ENCODE measurements around the gene NAMPT. TPM values are rescaled to one million over a fixed set of nuclear protein-coding genes. Genes with fewer than 3 reads are reported as not detected.

NAMPT gene
- polyA plus RNA-seq, 3 donors = 71.3 to 358 (median 133) TPM

- Histone ChIP-seq H3K9ac (ENCODE audit: insufficient read depth, low read length, poor library complexity, severe bottlenecking) (no peak overlapping the region), H3K36me3 (replicated peaks in 1 of 2; ENCODE audit: control insufficient read depth in 1 of 2, insufficient read depth in 2 of 2, low read length in 2 of 2) (no peaks in the 10 kb centered on the region), H4K20me1 (ENCODE audit: insufficient read depth, low read length) (no peaks in the 10 kb centered on the region), H3K4me3 (replicated peaks in 1 of 3; ENCODE audit: low read depth in 2 of 3, low read length in 3 of 3) (no peak overlapping the region), H3K79me2 (ENCODE audit: insufficient read depth, low read length) (no peaks in the 10 kb centered on the region), H3K27ac (ENCODE audit: low read depth in 1 of 2, low read length in 2 of 2) (no peak overlapping the region), H3K4me2 (replicated peaks; ENCODE audit: extremely low read depth, low read length, poor library complexity, severe bottlenecking) (no peak overlapping the region), H3K4me1 (ENCODE audit: control insufficient read depth in 1 of 2, insufficient read depth in 2 of 2, low read length in 2 of 2) (no peaks in the 10 kb centered on the region), H2AFZ (ENCODE audit: insufficient read depth, low read depth, low read length, poor library complexity, severe bottlenecking) (no peak overlapping the region), H3K9me3 (replicated peaks in 1 of 2; ENCODE audit: control insufficient read depth in 1 of 2, insufficient read depth in 1 of 2, low read length in 2 of 2) (no peaks in the 10 kb centered on the region), H3K27me3 (ENCODE audit: control insufficient read depth in 2 of 2, insufficient read depth in 2 of 2, low read length in 2 of 2) (no peaks in the 10 kb centered on the region)
- Mint-ChIP-seq H3K27me3 (ENCODE audit: low read depth in 3 of 3) (peaks cover 2 to 3% (median 2%) of the 10 kb centered on the region in 3 donors), H3K27ac (no peak overlapping the region), H3K4me1 (no peaks in the 10 kb centered on the region), H3K36me3 (no peaks in the 10 kb centered on the region), H3K4me3 (no peak overlapping the region), H3K9me3 (peaks cover 0 to 5% (median 2%) of the 10 kb centered on the region in 7 donors)
- intact Hi-C loops (cut with micrococcal nuclease) = no loop called here
- WGBS (ENCODE audit: insufficient coverage) = no CpG with 5 or more reads among the region's 1 CpG
- no peak for TF ChIP-seq CTCF (IDR thresholded peaks at IDR 0.05)
- DNase-seq = no peak
Measured at GRCh38 chr7:106234425-106234824, 50.4 kb downstream of the NAMPT start.

DNA sequence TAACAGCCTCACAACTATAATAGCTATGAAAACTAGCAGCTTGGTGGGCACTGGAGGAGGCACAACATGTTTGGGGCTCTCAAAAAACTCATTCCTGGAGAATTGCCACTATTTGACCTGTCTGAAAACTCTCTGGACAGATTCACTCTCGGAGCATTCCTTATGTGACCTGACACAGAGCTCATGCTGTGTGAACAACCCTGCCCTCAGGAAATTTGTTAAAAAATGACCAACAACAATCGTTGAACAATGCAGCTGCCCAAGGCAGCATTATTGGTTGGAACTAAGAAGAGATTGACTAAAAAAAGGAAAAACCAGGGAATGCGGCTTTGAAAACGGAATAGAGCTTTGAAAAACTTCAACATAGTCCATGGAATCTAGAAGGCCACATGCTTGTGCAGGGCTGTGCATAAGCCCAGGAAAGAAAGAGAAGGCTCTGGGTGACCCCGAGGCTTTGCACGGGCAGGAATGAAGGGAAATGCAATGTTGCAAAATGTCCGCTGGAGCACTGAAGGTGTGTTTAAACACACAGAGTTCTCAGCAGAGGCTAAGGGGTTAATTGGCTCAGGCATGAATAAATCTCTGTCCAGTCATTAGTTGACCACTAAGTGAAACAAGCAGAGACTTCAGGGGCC lies 52.8 kb downstream of the NAMPT start:
- DNase-seq = no peak
- H3K9ac ChIP-seq (ENCODE audit: insufficient read depth, low read length, poor library complexity, severe bottlenecking) = no peak overlapping the region
- no peak for TF ChIP-seq CTCF (IDR thresholded peaks at IDR 0.05)
- Mint-ChIP-seq H3K27ac (no peak overlapping the region), H3K36me3 (no peaks in the 10 kb centered on the region), H3K9me3 (peaks cover 0 to 5% (median 2%) of the 10 kb centered on the region in 7 donors), H3K4me3 (no peak overlapping the region), H3K27me3 (ENCODE audit: low read depth in 3 of 3) (peaks cover 0 to 5% (median 2%) of the 10 kb centered on the region in 3 donors), H3K4me1 (no peaks in the 10 kb centered on the region)
- no peak overlapping the region for H3K27ac ChIP-seq (ENCODE audit: low read depth in 1 of 2, low read length in 2 of 2)
- 99% methylated on average over 7 of the region's 7 CpGs for WGBS (ENCODE audit: insufficient coverage)
- intact Hi-C loops (cut with micrococcal nuclease) = no loop called here
- H3K4me1 ChIP-seq (ENCODE audit: control insufficient read depth in 1 of 2, insufficient read depth in 2 of 2, low read length in 2 of 2) = no peaks in the 10 kb centered on the region
- no peaks in the 10 kb centered on the region for H3K9me3 ChIP-seq (replicated peaks in 1 of 2; ENCODE audit: control insufficient read depth in 1 of 2, insufficient read depth in 1 of 2, low read length in 2 of 2)
- no peak overlapping the region for H3K4me2 ChIP-seq (replicated peaks; ENCODE audit: extremely low read depth, low read length, poor library complexity, severe bottlenecking)
- H3K79me2 ChIP-seq (ENCODE audit: insufficient read depth, low read length) = no peaks in the 10 kb centered on the region
- no peaks in the 10 kb centered on the region for H3K27me3 ChIP-seq (ENCODE audit: control insufficient read depth in 2 of 2, insufficient read depth in 2 of 2, low read length in 2 of 2)
- H4K20me1 ChIP-seq (ENCODE audit: insufficient read depth, low read length) = no peaks in the 10 kb centered on the region
- H3K4me3 ChIP-seq (replicated peaks in 1 of 3; ENCODE audit: low read depth in 2 of 3, low read length in 3 of 3) = no peak overlapping the region
- H3K36me3 ChIP-seq (replicated peaks in 1 of 2; ENCODE audit: control insufficient read depth in 1 of 2, insufficient read depth in 2 of 2, low read length in 2 of 2) = no peaks in the 10 kb centered on the region
- no peak overlapping the region for H2AFZ ChIP-seq (ENCODE audit: insufficient read depth, low read depth, low read length, poor library complexity, severe bottlenecking)

Data from CD14-positive monocyte (primary cell).